IMR-90 (cell line): ENCODE results near the gene OPCML. TPM values are rescaled to one million over a fixed set of nuclear protein-coding genes. Genes with fewer than 3 reads are reported as not detected.

ENCODE experiments used
- ATAC-seq: fragments of 200-7000 bp; cut with Tn5 transposase; 2 replicates; pipeline ENCODE4 v1.9.1; 2020; ENCODE audit warnings: low read depth, mild to moderate bottlenecking, moderate library complexity
- BruUV-seq: library from RNA; stranded (reverse); fragments of 400-500 nt; replicated peaks from 2 replicates; lab custom pipeline; 2021; lab: Mats Ljungman, UMichigan
- CTCF ChIA-PET: fragments of 300-600 bp; formaldehyde crosslinking; extraction: SDS; loops from one replicate; lab custom pipeline; 2021; ENCODE audit warnings: antibody characterized with exemption; lab: Yijun Ruan, JAX
- POLR2A ChIA-PET: fragments of 300-600 bp; sonication (Branson Sonifier 250); formaldehyde crosslinking; loops from one replicate; lab custom pipeline; 2022; ENCODE audit warnings: antibody characterized with exemption; ENCODE audit not compliant: unreplicated experiment; lab: Charles Lee
- DNase-seq: peaks from one replicate; pipeline ENCODE4 v3.0.0; 2013
- H2AFZ ChIP-seq: replicated peaks from 2 replicates; pipeline ENCODE3; 2013; ENCODE audit warnings: low read length, mild to moderate bottlenecking; ENCODE audit not compliant: poor library complexity
- H2AK5ac ChIP-seq: 2 replicates; pipeline ENCODE4 v1.6.1; 2013; ENCODE audit warnings: low read depth, low read length, inconsistent platforms
- H2AK9ac ChIP-seq: replicated peaks from 2 replicates; pipeline ENCODE3; 2013; ENCODE audit warnings: mild to moderate bottlenecking, low read depth, low read length, moderate library complexity; ENCODE audit not compliant: poor library complexity
- H2BK120ac ChIP-seq: 2 replicates; pipeline ENCODE4 v1.6.1; 2013; ENCODE audit warnings: low read depth, low read length, inconsistent platforms
- H2BK15ac ChIP-seq: 3 replicates; pipeline ENCODE4 v1.6.1; 2013; ENCODE audit warnings: low read depth, low read length, inconsistent platforms
- H2BK20ac ChIP-seq: 2 replicates; pipeline ENCODE4 v1.6.1; 2013; ENCODE audit warnings: low read depth, mild to moderate bottlenecking, inconsistent platforms, low read length, moderate library complexity
- H2BK5ac ChIP-seq: 2 replicates; pipeline ENCODE4 v1.6.1; 2013; ENCODE audit warnings: mild to moderate bottlenecking, low read depth, low read length, inconsistent platforms; ENCODE audit not compliant: poor library complexity, severe bottlenecking
- H3K14ac ChIP-seq: replicated peaks from 2 replicates; pipeline ENCODE4 v1.6.1; 2013; ENCODE audit warnings: low read depth, low read length, inconsistent platforms
- H3K18ac ChIP-seq: 2 replicates; pipeline ENCODE4 v1.6.1; 2013; ENCODE audit warnings: low read depth, low read length, control low read depth
- H3K23ac ChIP-seq: 2 replicates; pipeline ENCODE4 v1.6.1; 2013; ENCODE audit warnings: low read depth, low read length, inconsistent platforms
- H3K27ac ChIP-seq: 2 replicates; pipeline ENCODE4 v1.5.1; 2013; ENCODE audit warnings: mild to moderate bottlenecking, control low read depth, low read length; ENCODE audit not compliant: insufficient read depth
- H3K27me3 ChIP-seq: 2 replicates; pipeline ENCODE4 v1.6.1; 2013; ENCODE audit warnings: low read length; ENCODE audit not compliant: control insufficient read depth, insufficient read depth
- H3K36me3 ChIP-seq: 2 replicates; pipeline ENCODE4 v1.6.1; 2013; ENCODE audit warnings: low read length, mixed read lengths; ENCODE audit not compliant: control insufficient read depth, insufficient read depth
- H3K4ac ChIP-seq: 2 replicates; pipeline ENCODE4 v1.6.1; 2013; ENCODE audit warnings: low read depth, low read length, inconsistent platforms
- H3K4me1 ChIP-seq: 2 replicates; pipeline ENCODE4 v1.6.1; 2013; ENCODE audit warnings: low read length, mixed read lengths; ENCODE audit not compliant: control insufficient read depth, insufficient read depth
- H3K4me2 ChIP-seq: 2 replicates; pipeline ENCODE4 v1.6.1; 2013; ENCODE audit warnings: low read depth, mild to moderate bottlenecking, control low read depth, low read length, moderate library complexity
- H3K4me3 ChIP-seq: 2 replicates; pipeline ENCODE4 v1.5.1; 2013; ENCODE audit warnings: low read depth, mild to moderate bottlenecking, control low read depth, low read length, moderate library complexity; ENCODE audit not compliant: insufficient read depth
- H3K56ac ChIP-seq: 2 replicates; pipeline ENCODE4 v1.6.1; 2013; ENCODE audit warnings: low read length, inconsistent platforms; ENCODE audit not compliant: insufficient read depth; ENCODE audit errors: extremely low read depth
- H3K79me1 ChIP-seq, 2 experiments: 2 replicates each; pipeline ENCODE4 v1.6.1; 2013; ENCODE audit warnings: low read length in 2 of 2, inconsistent platforms in 1 of 2, low read depth in 1 of 2
- H3K9ac ChIP-seq: 2 replicates; pipeline ENCODE4 v1.6.1; 2013; ENCODE audit warnings: low read depth, low read length, control low read depth
- H3K9me1 ChIP-seq: 2 replicates; pipeline ENCODE4 v1.6.1; 2013; ENCODE audit warnings: low read length, inconsistent platforms; ENCODE audit not compliant: insufficient read depth
- H3K9me3 ChIP-seq: 2 replicates; pipeline ENCODE4 v1.6.1; 2013; ENCODE audit warnings: low read length; ENCODE audit not compliant: control insufficient read depth, insufficient read depth
- H4K20me1 ChIP-seq: 2 replicates; pipeline ENCODE4 v1.6.1; 2013; ENCODE audit warnings: low read length, inconsistent platforms; ENCODE audit not compliant: insufficient read depth
- H4K5ac ChIP-seq: 2 replicates; pipeline ENCODE4 v1.6.1; 2013; ENCODE audit warnings: mild to moderate bottlenecking, low read depth, low read length, control low read depth
- H4K8ac ChIP-seq, 2 experiments: 2 replicates each; pipeline ENCODE4 v1.6.1; 2013; ENCODE audit warnings: low read depth in 2 of 2, low read length in 2 of 2, control low read depth in 1 of 2, inconsistent platforms in 1 of 2
- H4K91ac ChIP-seq: 2 replicates; pipeline ENCODE4 v1.6.1; 2013; ENCODE audit warnings: low read depth, low read length, inconsistent platforms; ENCODE audit not compliant: insufficient read depth
- BHLHE40 ChIP-seq: fragments of 150-350 bp; IDR thresholded peaks from 2 replicates; pipeline ENCODE4 v1.6.1; 2016; ENCODE audit warnings: mild to moderate bottlenecking, low read depth, low read length
- CEBPB ChIP-seq: IDR thresholded peaks from 2 replicates; pipeline ENCODE4 v1.6.1; 2012; ENCODE audit warnings: low read depth, low read length, improper control_type of control experiment
- CHD1 ChIP-seq: IDR thresholded peaks from 2 replicates; pipeline ENCODE4 v1.6.1; 2012; ENCODE audit warnings: low read depth, low read length, improper control_type of control experiment
- FOS ChIP-seq: fragments of 150-350 bp; IDR thresholded peaks from 2 replicates; pipeline ENCODE4 v1.6.1; 2016; ENCODE audit warnings: low read depth, low read length
- MAFK ChIP-seq: IDR thresholded peaks from 2 replicates; pipeline ENCODE4 v1.6.1; 2012; ENCODE audit warnings: low read depth, low read length, improper control_type of control experiment
- MAZ ChIP-seq: IDR thresholded peaks from 2 replicates; pipeline ENCODE4 v1.6.1; 2012; ENCODE audit warnings: low read depth, mild to moderate bottlenecking, low read length, improper control_type of control experiment, moderate library complexity, borderline replicate concordance
- MXI1 ChIP-seq: IDR thresholded peaks from 2 replicates; pipeline ENCODE4 v1.6.1; 2012; ENCODE audit warnings: low read depth, mild to moderate bottlenecking, low read length, moderate library complexity, borderline replicate concordance
- NFE2L2 ChIP-seq: fragments of 150-350 bp; IDR thresholded peaks from 2 replicates; pipeline ENCODE4 v1.6.1; 2016; ENCODE audit warnings: low read depth, mild to moderate bottlenecking, low read length
- POLR2A ChIP-seq: IDR thresholded peaks from 2 replicates; pipeline ENCODE4 v1.6.1; 2012; ENCODE audit warnings: mild to moderate bottlenecking, low read depth, low read length
- RAD21 ChIP-seq: IDR thresholded peaks from 2 replicates; pipeline ENCODE4 v1.6.1; 2012; ENCODE audit warnings: low read length, improper control_type of control experiment
- RCOR1 ChIP-seq: IDR thresholded peaks from 2 replicates; pipeline ENCODE4 v1.6.1; 2012; ENCODE audit warnings: mild to moderate bottlenecking, low read length, improper control_type of control experiment; ENCODE audit not compliant: insufficient replicate concordance
- RFX5 ChIP-seq: IDR thresholded peaks from 2 replicates; pipeline ENCODE4 v1.8.0; 2012; ENCODE audit warnings: low read depth, mild to moderate bottlenecking, low read length, moderate library complexity
- SMC3 ChIP-seq: fragments of 150-350 bp; IDR thresholded peaks from 2 replicates; pipeline ENCODE4 v1.6.1; 2016; ENCODE audit warnings: low read depth, mild to moderate bottlenecking, antibody characterized with exemption, low read length, moderate library complexity
- WGBS, 2 experiments: methylation state at CpG; one replicate each; pipeline versions ENCODE4 v1.1.5 to v1.1.7; 2013; ENCODE audit warnings: missing lambda C conversion rate in 2 of 2; ENCODE audit not compliant: insufficient read length in 1 of 2; ENCODE audit errors: extremely low coverage in 2 of 2; 5-methylcytosine and 5-hydroxymethylcytosine counted together
- dilution Hi-C: fragments of 300-500 bp; cut with HindIII; formaldehyde crosslinking; loops from one replicate; pipeline ENCODE4 v1.14.3; 2018; ENCODE audit warnings: low sequenced_read_pairs; ENCODE audit not compliant: unreplicated experiment
- in situ Hi-C: fragments of 300-500 bp; cut with MboI; formaldehyde crosslinking; loops from 3 replicates; pipeline ENCODE4 v1.14.3; 2019; ENCODE audit warnings: low sequenced_read_pairs, inconsistent platforms, mixed read lengths
- intact Hi-C: fragments of 100-400 bp; cut with micrococcal nuclease; formaldehyde crosslinking; loops from 2 replicates; pipeline ENCODE4 v1.10.0; 2022
- polyA plus RNA-seq, 3 experiments: library from polyadenylated mRNA; depleted of rRNA; stranded (reverse); fragments of >200 nt; gene quantifications; 2 replicates each; pipeline ENCODE4 v1.2.3, GENCODE V29; 2012; ENCODE audit warnings: low replicate concordance in 1 of 3
- total RNA-seq: library from RNA; depleted of rRNA; stranded (reverse); fragments of >200 nt; gene quantifications from 2 replicates; pipeline ENCODE4 v1.2.3, GENCODE V29; 2012
- TF ChIP-seq, protein P1 (sequence below): fragments of 150-350 bp; IDR thresholded peaks from 2 replicates; pipeline ENCODE4 v1.6.1; 2017; ENCODE audit warnings: mild to moderate bottlenecking, antibody characterized with exemption, low read length, low read depth
- TF ChIP-seq, protein P2 (sequence below): conservative IDR thresholded peaks from 2 replicates; pipeline ENCODE4 v1.5.1; 2012; ENCODE audit warnings: mild to moderate bottlenecking, low read depth, low read length, improper control_type of control experiment
- TF ChIP-seq, protein P3 (sequence below): fragments of 150-350 bp; IDR thresholded peaks from 2 replicates; pipeline ENCODE4 v1.6.1; 2016; ENCODE audit warnings: low read depth, mild to moderate bottlenecking, low read length, moderate library complexity, borderline replicate concordance

Gene OPCML
- total and polyA plus RNA-seq, 2 of the 4 experiments (the other 2 are of a cell fraction), result under 0.01 to 2.6 TPM

DNA sequence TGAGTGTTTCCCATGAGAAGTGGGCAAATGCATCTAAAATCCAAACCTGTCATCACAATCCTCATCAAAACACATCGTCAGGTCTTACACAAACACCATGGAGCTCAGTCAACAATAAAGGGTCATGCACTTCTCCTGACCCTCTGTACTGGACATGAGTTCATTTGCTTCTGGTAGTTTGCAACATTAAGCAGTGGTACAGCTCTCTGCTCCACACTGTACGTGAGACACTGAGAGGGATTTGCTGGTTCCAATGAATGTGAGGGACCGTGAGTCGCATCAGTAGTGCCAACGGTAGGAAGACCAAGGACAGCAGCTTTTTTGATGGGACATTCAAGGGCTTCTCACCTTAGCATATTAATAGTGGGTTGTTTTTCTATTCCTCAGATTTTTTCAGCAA, 752.3 kb downstream of the OPCML start:
- Histone ChIP-seq H2AK9ac (no peak overlapping the region), H3K27ac (no peak overlapping the region), H3K9me3 (no peaks in the 10 kb centered on the region), H3K79me1 (no peaks in the 10 kb centered on the region), H3K36me3 (no peaks in the 10 kb centered on the region), H3K18ac (no peak overlapping the region), H2AK5ac (no peak overlapping the region), H2BK5ac (no peak overlapping the region), H2AFZ (no peak overlapping the region), H2BK15ac (no peak overlapping the region), H4K8ac (no peak overlapping the region), H3K9ac (no peak overlapping the region), H3K4ac (no peak overlapping the region), H3K4me3 (no peak overlapping the region), H3K23ac (no peak overlapping the region), H3K27me3 (no peaks in the 10 kb centered on the region), H4K91ac (no peak overlapping the region), H3K14ac (no peak overlapping the region), H3K56ac (no peak overlapping the region), H3K4me2 (no peak overlapping the region), H3K4me1 (no peaks in the 10 kb centered on the region), H4K20me1 (no peaks in the 10 kb centered on the region), H4K5ac (no peak overlapping the region), H3K9me1 (no peaks in the 10 kb centered on the region), H2BK120ac (no peak overlapping the region), H2BK20ac (no peak overlapping the region)
- ChIA-PET CTCF (no interaction called here), POLR2A (no interaction called here)
- in situ Hi-C loops, result no loop called here
- dilution Hi-C loops, result no loop called here
- WGBS, 2 experiments, result no CpG with 5 or more reads among the region's 5 CpGs
- TF ChIP-seq, protein P1, sequence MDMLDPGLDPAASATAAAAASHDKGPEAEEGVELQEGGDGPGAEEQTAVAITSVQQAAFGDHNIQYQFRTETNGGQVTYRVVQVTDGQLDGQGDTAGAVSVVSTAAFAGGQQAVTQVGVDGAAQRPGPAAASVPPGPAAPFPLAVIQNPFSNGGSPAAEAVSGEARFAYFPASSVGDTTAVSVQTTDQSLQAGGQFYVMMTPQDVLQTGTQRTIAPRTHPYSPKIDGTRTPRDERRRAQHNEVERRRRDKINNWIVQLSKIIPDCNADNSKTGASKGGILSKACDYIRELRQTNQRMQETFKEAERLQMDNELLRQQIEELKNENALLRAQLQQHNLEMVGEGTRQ, result no peak
- TF ChIP-seq, protein P2, sequence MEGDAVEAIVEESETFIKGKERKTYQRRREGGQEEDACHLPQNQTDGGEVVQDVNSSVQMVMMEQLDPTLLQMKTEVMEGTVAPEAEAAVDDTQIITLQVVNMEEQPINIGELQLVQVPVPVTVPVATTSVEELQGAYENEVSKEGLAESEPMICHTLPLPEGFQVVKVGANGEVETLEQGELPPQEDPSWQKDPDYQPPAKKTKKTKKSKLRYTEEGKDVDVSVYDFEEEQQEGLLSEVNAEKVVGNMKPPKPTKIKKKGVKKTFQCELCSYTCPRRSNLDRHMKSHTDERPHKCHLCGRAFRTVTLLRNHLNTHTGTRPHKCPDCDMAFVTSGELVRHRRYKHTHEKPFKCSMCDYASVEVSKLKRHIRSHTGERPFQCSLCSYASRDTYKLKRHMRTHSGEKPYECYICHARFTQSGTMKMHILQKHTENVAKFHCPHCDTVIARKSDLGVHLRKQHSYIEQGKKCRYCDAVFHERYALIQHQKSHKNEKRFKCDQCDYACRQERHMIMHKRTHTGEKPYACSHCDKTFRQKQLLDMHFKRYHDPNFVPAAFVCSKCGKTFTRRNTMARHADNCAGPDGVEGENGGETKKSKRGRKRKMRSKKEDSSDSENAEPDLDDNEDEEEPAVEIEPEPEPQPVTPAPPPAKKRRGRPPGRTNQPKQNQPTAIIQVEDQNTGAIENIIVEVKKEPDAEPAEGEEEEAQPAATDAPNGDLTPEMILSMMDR, result no peak
- TF ChIP-seq POLR2A, result no peak
- no peak for TF ChIP-seq SMC3
- no peak for TF ChIP-seq BHLHE40
- no peak for TF ChIP-seq CEBPB
- TF ChIP-seq, protein P3, sequence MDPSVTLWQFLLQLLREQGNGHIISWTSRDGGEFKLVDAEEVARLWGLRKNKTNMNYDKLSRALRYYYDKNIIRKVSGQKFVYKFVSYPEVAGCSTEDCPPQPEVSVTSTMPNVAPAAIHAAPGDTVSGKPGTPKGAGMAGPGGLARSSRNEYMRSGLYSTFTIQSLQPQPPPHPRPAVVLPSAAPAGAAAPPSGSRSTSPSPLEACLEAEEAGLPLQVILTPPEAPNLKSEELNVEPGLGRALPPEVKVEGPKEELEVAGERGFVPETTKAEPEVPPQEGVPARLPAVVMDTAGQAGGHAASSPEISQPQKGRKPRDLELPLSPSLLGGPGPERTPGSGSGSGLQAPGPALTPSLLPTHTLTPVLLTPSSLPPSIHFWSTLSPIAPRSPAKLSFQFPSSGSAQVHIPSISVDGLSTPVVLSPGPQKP, result no peak
- TF ChIP-seq CHD1, result no peak
- TF ChIP-seq RCOR1, result no peak
- no peak for TF ChIP-seq NFE2L2
- no peak for TF ChIP-seq MXI1
- no peak for TF ChIP-seq MAZ
- TF ChIP-seq FOS, result no peak
- TF ChIP-seq RFX5, result no peak
- TF ChIP-seq MAFK, result no peak
- TF ChIP-seq RAD21, result no peak
- no peak for DNase-seq
- no peak for ATAC-seq
- BruUV-seq, result no TSS peak
- intact Hi-C loops, result loop anchor here (10.0 kb wide), 1 partner anchor 235 kb away; no protein-coding TSS in a partner anchor
